Heart right ventricle (tissue), 16 donors: ENCODE results near the gene TMEM205. TPM values are rescaled to one million over a fixed set of nuclear protein-coding genes. Genes with fewer than 3 reads are reported as not detected.
"Not testable (repeated sequence)": the region's sequence is repeated elsewhere in the genome, so short reads cannot be mapped to it uniquely, and the experiment has no call there.

ENCODE experiments used
- ATAC-seq, 8 donors: fragments of 200-7000 bp; cut with Tn5 transposase; one replicate each; pipeline ENCODE4 v1.9.1; 2020; ENCODE audit warnings: mild to moderate bottlenecking in 8 of 8, moderate library complexity in 8 of 8, moderate number of reproducible peaks in 1 of 8
- DNase-seq, 2 donors: peaks; one replicate each; pipeline ENCODE4 v3.0.0-alpha.2; 2020
- H3K27ac ChIP-seq, 10 donors: fragments of 200-600 bp; sonication (generic) in 2 of 10; one replicate each; pipeline versions ENCODE4 v1.5.0 to v1.8.0; 2020 to 2022; ENCODE audit warnings: mild to moderate bottlenecking in 3 of 10
- H3K27me3 ChIP-seq, 7 donors: fragments of 200-600 bp; one replicate each; pipeline ENCODE4 v1.8.0; 2021 to 2022; ENCODE audit warnings: mild to moderate bottlenecking in 2 of 7
- H3K36me3 ChIP-seq, 9 donors: fragments of 200-600 bp; sonication (generic) in 1 of 9; one replicate each; pipeline versions ENCODE4 v1.5.0 to v1.8.0; 2020 to 2022; ENCODE audit warnings: mild to moderate bottlenecking in 2 of 9
- H3K4me1 ChIP-seq, 9 donors: fragments of 200-600 bp; sonication (generic) in 1 of 9; one replicate each; pipeline versions ENCODE4 v1.5.0 to v1.8.0; 2020 to 2022; ENCODE audit warnings: mild to moderate bottlenecking in 4 of 9
- H3K4me3 ChIP-seq, 10 donors: fragments of 200-600 bp; sonication (generic) in 2 of 10; one replicate each; pipeline versions ENCODE4 v1.5.0 to v1.8.0; 2020 to 2022; ENCODE audit warnings: mild to moderate bottlenecking in 7 of 10, moderate library complexity in 2 of 10
- H3K9me3 ChIP-seq, 11 donors: fragments of 200-600 bp in 10 of 11; sonication (generic) in 2 of 11; one replicate each; pipeline versions ENCODE4 v1.5.0 to v1.8.0; 2013 to 2022; ENCODE audit warnings: mild to moderate bottlenecking in 2 of 11, control low read depth in 1 of 11, moderate library complexity in 1 of 11
- CTCF ChIP-seq, 9 donors: fragments of 200-600 bp; sonication (generic) in 2 of 9; IDR thresholded peaks; one replicate each; pipeline versions ENCODE4 v1.5.0 to v1.8.0; 2021 to 2022; ENCODE audit warnings: antibody characterized with exemption in 9 of 9, mild to moderate bottlenecking in 5 of 9, moderate library complexity in 1 of 9
- WGBS, 2 donors: extraction: QIAGEN DNeasy Blood & Tissue Kit; methylation state at CpG; one replicate each; pipeline ENCODE4 v1.1.7; 2013; ENCODE audit warnings: inconsistent platforms in 1 of 2; 5-methylcytosine and 5-hydroxymethylcytosine counted together
- intact Hi-C, 10 donors: fragments of 100-400 bp; cut with DNase I; formaldehyde crosslinking; loops; one replicate each; pipeline versions ENCODE4 v1.11.1 to v1.14.2; 2022
- polyA plus RNA-seq, 2 donors: library from polyadenylated mRNA; stranded (reverse); fragments of 200-250 nt; gene quantifications; one replicate each; pipeline ENCODE4 v1.2.3, GENCODE V29; 2013
- total RNA-seq, 10 donors: library from RNA; stranded (reverse); fragmentation: NEBNext Ultra II Directional in 3 of 10; extraction: Animal tissue kit (Norgen Biotek cat#: 25700) in 3 of 10; gene quantifications; one replicate each; pipeline versions ENCODE4 v1.2.1 to v1.2.4, GENCODE V29; 2021 to 2023
- donor health status: Arrhythmogenic right ventricular cardiomyopathy.
- donor health status: ischemic (EF 13 %, LVEDD 7.1; RV severe dilation, severe dysfunction).
- donor health status: healthy with polysubstance abuse.
- donor health status: DM: no; HTN: yes; CAD: no.
- donor health status: DM: no; HTN: no; CAD: no.
- donor health status: ischemic (EF 25% LVEDD 6.9; RV normal size, moderate dysfunction).
- donor health status: ischemic (EF 25% LVEDD 5.7; RV mildly dilated, moderate dysfunction).
- donor health status: healthy.
- donor health status: DM: yes; HTN: yes; CAD: no.
- donor health status: Ischemic cardiomyopathy.
- donor health status: ischemic (EF 35%, LVEDD 5.7; RV mildly dilated, moderate dysfunction).
- donor health status: nonischemic (EF 11% LVEDD 7.7; RV severe dilation, severe dysfunction).
- donor health status: DM: yes; HTN: yes; CAD: no.
- donor health status: PGD.
- donor health status: ischemic (EF 29% LVEDD 5.4; RV normal size, mild dysfunction).
- donor health status: nonischemic (EF 23%, LVEDD 6.1; RV moderate dilation, normal function).

The TMEM205 gene
- total and polyA plus RNA-seq, 12 donors, result 65.1 to 184 (median 88.8) TPM

GRCh38 chr19:11322269-11323024 lies 23.6 kb downstream of the TMEM205 start:
- Histone ChIP-seq H3K36me3 (peaks cover 0 to 27% (median 8%) of the 10 kb centered on the region in 9 donors), H3K27me3 (no peaks in the 10 kb centered on the region), H3K4me1 (peaks cover 0 to 79% (median 20%) of the 10 kb centered on the region in 9 donors), H3K9me3 (no peaks in the 10 kb centered on the region), H3K4me3 (no peak overlapping the region), H3K27ac (peak overlapping the region in 7 of 10 donors; percentile 7 to 84 (median 78))
- DNase-seq (no peak), ATAC-seq (no peak)
- intact Hi-C loops, result no loop called here
- TF ChIP-seq CTCF (IDR thresholded peaks at IDR 0.05), result no peak
- 72 to 78% methylated on average over 7 of the region's 7 CpGs for WGBS, 2 donors

- Histone ChIP-seq H3K9me3 (no peaks in the 10 kb centered on the region), H3K4me3 (peak overlapping the region in 1 of 10 donors; percentile 30), H3K27me3 (no peaks in the 10 kb centered on the region), H3K4me1 (peaks cover 0 to 85% (median 20%) of the 10 kb centered on the region in 9 donors), H3K27ac (peak overlapping the region in 5 of 10 donors; percentile 9 to 84 (median 50)), H3K36me3 (peaks cover 0 to 18% (median 0%) of the 10 kb centered on the region in 9 donors)
- no peak for TF ChIP-seq CTCF (IDR thresholded peaks at IDR 0.05)
- intact Hi-C loops, result no loop called here
- WGBS, 2 donors, result 74 to 76% methylated on average over 14 of the region's 14 CpGs
- DNase-seq (no peak), ATAC-seq (no peak)
These were observed 24.6 kb downstream of the TMEM205 start for GRCh38 chr19:11321191-11322126.

GRCh38 chr19:11320278-11320995 lies 25.6 kb downstream of the TMEM205 start:
- peak overlapping the region in 3 of 10 donors; percentile 50 to 84 (median 78) for H3K27ac ChIP-seq
- H3K27me3 ChIP-seq, ATAC-seq, H3K9me3 ChIP-seq, H3K36me3 ChIP-seq, DNase-seq, intact Hi-C loops: not testable (repeated sequence)
- H3K4me3 ChIP-seq, result peak overlapping the region in 1 of 10 donors; percentile 30
- 80 to 89% methylated on average over 9 of the region's 9 CpGs for WGBS, 2 donors
- H3K4me1 ChIP-seq, result peaks cover 0 to 80% (median 20%) of the 10 kb centered on the region in 9 donors

- no peaks in the 10 kb centered on the region for H3K4me1 ChIP-seq
- no peak for DNase-seq
- H3K27ac ChIP-seq, result no peak overlapping the region
- WGBS, 2 donors, result 82 to 88% methylated on average over 9 of the region's 9 CpGs
- no peaks in the 10 kb centered on the region for H3K36me3 ChIP-seq
- no peaks in the 10 kb centered on the region for H3K9me3 ChIP-seq
- no peaks in the 10 kb centered on the region for H3K27me3 ChIP-seq
- TF ChIP-seq CTCF (IDR thresholded peaks at IDR 0.05), result no peak
- ATAC-seq, result no peak
- H3K4me3 ChIP-seq, result no peak overlapping the region
- intact Hi-C loops, result no loop called here
These were observed 39.7 kb downstream of the TMEM205 start for GRCh38 chr19:11306337-11306736.
